Stimulated activated effector memory CD8-positive, alpha-beta T cell treated with anti-CD3 and anti-CD28 coated beads, Interleukin-12 subunit alpha, Interleukin-12 subunit beta, amount 100 ng/mL, for 72 hours (primary cell): Measurements from ENCODE around the gene CASP12.
A peak's percentile ranks its signal among the peaks of the same experiment; 100 is the strongest.
"Not testable (repeated sequence)": the region's sequence is repeated elsewhere in the genome, so short reads cannot be mapped to it uniquely, and the experiment has no call there.

Source experiments
- ATAC-seq: fragments of 150-1000 bp; cut with Tn5 transposase; 2 replicates; pipeline ENCODE4 v1.10.0; 2021
- DNase-seq, 2 donors: peaks; one replicate each; pipeline ENCODE4 v3.0.0; 2021 to 2022; ENCODE audit warnings: low spot score in 2 of 2
- H3K27ac Mint-ChIP-seq: one replicate; pipeline ENCODE4 v1.8.0; 2022; ENCODE audit warnings: mild to moderate bottlenecking, mixed read lengths
- H3K36me3 Mint-ChIP-seq: one replicate; pipeline ENCODE4 v1.8.0; 2022; ENCODE audit warnings: mild to moderate bottlenecking, mixed read lengths
- H3K4me1 Mint-ChIP-seq: one replicate; pipeline ENCODE4 v1.8.0; 2022; ENCODE audit warnings: mixed read lengths
- H3K4me3 Mint-ChIP-seq: one replicate; pipeline ENCODE4 v1.8.0; 2022; ENCODE audit warnings: mild to moderate bottlenecking, mixed read lengths
- H3K9me3 Mint-ChIP-seq: one replicate; pipeline ENCODE4 v1.8.0; 2022; ENCODE audit warnings: mixed read lengths

The CASP12 gene

DNA sequence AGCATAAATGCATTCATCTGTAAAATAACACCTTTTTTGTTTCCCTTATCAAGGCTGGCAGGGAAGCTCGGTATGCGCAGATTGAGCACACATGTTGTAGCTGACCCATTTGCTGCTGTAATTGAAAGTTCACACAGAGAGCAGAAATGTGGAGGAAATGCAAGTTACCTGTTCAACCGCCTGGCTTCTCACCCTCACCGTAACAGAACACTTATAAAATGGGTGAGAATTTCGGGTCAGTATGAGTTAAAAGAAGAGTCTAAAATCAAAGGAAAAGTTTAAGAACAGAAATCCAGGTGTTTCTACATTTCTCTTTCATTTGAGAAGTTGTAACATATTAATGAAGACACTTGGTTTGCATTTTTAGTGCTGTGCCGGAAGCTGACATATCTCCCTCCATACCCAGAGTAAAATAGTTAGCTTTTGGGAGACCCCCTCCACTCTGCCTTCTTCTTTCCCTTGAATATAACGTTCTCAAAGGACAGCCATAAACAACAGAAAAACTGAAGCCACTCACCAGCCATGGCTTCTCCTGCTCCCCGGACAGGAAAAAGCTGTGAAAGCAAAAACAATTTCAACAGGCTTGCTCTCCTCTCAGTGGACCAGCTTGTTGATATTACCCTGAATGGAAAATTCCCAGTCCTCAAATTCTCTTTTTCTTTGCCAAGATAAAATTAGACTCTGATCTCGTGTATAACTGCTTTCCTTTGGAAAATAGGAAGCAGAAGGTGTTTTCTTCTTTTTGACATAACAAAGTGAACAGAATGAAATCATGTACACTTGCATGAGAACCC is at the start of gene CASP12:
CASP12 (minus strand) TSS at position 570 of the 794 bp plus-strand sequence.
- Mint-ChIP-seq H3K4me3 (peak within 1 kb of the TSS; percentile 62), H3K4me1 (peaks cover 22% of the 10 kb centered on the region), H3K36me3 (no peaks in the 10 kb centered on the region), H3K27ac (peak within 1 kb of the TSS; percentile 86), H3K9me3 (no peaks in the 10 kb centered on the region)
- ATAC-seq (peak; percentile 77), DNase-seq (no peak)

DNA sequence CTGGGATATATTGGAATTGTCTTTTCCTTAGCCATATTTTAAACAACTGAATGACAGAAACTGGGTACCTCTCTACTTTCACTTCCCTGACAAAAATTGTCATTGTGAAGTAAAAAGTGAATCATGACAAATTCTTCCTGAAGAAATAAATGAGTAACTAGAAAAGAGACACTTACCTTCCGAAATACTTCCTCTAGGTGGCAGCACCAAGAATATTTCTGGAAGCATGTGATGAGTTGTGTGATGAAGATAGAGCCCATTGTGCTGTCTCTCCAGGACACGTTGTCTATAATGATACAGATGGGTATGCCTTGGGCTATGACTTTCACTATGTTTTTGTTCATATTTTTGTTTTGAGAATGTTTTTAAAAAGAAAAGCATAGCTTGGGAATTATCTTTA is 48.6 kb upstream of the CASP12 start:
- no peak for DNase-seq
- Mint-ChIP-seq H3K27ac (no peak overlapping the region), H3K36me3 (peaks cover 100% of the 10 kb centered on the region), H3K4me3 (no peak overlapping the region), H3K4me1 (peaks cover 18% of the 10 kb centered on the region), H3K9me3 (no peaks in the 10 kb centered on the region)
- ATAC-seq, result peak; percentile 91

DNA sequence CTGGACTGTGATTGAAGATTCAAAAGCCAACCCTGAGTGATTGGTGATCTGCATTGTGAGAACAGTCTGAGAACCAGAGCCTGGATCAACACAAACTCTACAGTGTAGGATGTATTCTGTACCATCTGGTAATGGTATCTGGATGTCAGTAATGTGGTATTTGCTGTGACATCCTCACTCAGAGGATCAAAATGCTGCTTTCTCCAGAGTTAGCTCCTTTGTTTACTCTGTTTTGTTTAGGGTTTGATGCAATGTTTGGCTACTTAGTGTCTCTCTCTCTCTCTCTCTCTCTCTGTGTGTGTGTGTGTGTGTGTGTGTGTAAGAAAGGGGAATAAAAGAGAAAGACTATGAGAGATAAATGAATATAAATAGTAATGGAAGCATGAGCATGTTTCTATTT is 45.8 kb upstream of the CASP12 start:
- H3K27ac Mint-ChIP-seq, result no peak overlapping the region

DNA sequence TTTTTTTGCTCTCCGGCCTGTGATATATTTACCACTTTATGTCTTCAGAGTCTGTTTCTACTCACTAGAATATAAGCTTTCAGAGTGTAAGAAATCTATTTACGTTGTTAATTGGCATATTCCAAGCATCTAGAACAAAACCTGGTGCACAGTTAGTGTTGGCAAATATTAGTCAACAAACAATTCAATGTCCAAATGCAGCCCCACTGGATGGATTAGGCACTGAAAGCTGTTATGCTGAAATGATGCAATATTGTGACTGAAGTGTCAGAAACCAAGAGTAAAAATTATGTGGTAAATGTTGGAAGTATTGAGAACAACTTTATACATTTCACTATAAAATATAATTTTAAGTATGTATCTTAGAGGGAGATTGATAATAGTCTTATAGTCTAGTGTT is 45.3 kb upstream of the CASP12 start:
- H3K9me3 Mint-ChIP-seq, result no peaks in the 10 kb centered on the region
- H3K27ac Mint-ChIP-seq, result no peak overlapping the region
- no peak overlapping the region for H3K4me3 Mint-ChIP-seq
- H3K4me1 Mint-ChIP-seq, result peaks cover 14% of the 10 kb centered on the region
- ATAC-seq (no peak), DNase-seq (no peak)
- peaks cover 67% of the 10 kb centered on the region for H3K36me3 Mint-ChIP-seq

More for the DNA sequence above, 45.8 kb upstream of the CASP12 start:
- ATAC-seq (no peak), DNase-seq (no peak)
- peaks cover 14% of the 10 kb centered on the region for H3K4me1 Mint-ChIP-seq
- H3K36me3 Mint-ChIP-seq, result peaks cover 72% of the 10 kb centered on the region
- no peaks in the 10 kb centered on the region for H3K9me3 Mint-ChIP-seq
- H3K4me3 Mint-ChIP-seq, result no peak overlapping the region

DNA sequence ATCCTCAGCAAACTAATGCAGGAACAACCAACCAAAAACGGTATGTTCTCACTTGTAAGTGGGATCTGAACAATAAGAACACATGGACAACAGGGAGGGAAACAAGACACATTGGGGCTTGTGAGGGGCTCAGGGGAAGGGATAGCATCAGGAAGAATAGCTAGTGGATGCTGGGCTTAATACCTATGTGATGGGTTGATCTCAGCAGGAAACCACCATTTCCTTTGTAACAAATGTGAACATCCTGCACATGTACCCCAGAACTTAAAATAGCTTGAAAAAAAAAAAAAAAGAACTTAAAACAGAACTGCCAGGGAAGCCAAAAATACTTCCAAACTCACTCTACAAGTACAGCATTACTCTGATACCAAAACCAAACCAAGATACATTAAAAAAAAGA is 36.3 kb upstream of the CASP12 start:
- no peak for DNase-seq
- peaks cover 11% of the 10 kb centered on the region for H3K9me3 Mint-ChIP-seq
- peak overlapping the region; percentile 38 for H3K27ac Mint-ChIP-seq
- H3K4me1 Mint-ChIP-seq, result peaks cover 17% of the 10 kb centered on the region
- no peaks in the 10 kb centered on the region for H3K36me3 Mint-ChIP-seq
- H3K4me3 Mint-ChIP-seq, result peak overlapping the region; percentile 37
- no peak for ATAC-seq

DNA sequence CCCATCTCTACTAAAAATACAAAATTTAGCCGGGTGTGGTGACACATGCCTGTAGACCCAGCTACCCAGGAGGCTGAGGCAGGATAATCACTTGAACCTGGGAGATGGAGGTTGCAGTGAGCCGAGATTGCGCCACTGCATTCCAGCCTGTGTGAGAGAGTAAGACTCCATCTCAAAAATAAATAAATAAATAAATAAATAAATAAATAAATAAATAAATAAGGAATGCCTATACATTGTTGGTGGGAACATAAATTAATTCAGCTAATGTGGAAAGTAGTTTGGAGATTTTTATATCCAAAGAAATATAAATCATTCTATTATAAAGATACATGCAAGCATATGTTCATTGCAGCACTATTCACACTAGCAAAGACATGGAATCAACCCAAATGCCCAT is 35.8 kb upstream of the CASP12 start:
- Mint-ChIP-seq H3K4me1 (peaks cover 17% of the 10 kb centered on the region), H3K27ac (peak overlapping the region; percentile 38), H3K4me3 (peak overlapping the region; percentile 37), H3K9me3 (peaks cover 12% of the 10 kb centered on the region)
- H3K36me3 Mint-ChIP-seq, ATAC-seq, DNase-seq: not testable (repeated sequence)

DNA sequence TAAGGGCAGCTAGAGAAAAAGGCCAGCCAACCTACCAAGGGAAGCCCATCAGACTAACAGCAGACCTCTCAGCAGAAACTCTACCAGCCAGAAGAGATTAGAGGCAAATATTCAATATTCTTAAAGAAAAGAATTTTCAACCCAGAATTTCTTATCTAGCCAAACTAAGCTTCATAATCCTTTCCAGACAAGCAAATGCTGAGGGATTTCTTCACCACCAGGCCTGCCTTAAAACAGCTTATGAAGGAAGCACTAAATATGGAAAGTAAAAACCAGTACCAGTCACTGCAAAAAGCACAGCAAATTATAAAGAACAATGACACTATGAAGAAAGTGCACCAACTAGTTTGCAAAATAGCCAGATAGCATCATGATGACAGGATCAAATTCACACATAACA is 30.6 kb upstream of the CASP12 start:
- Mint-ChIP-seq H3K4me1 (no peaks in the 10 kb centered on the region), H3K27ac (no peak overlapping the region), H3K4me3 (no peak overlapping the region), H3K9me3 (peaks cover 19% of the 10 kb centered on the region), H3K36me3 (no peaks in the 10 kb centered on the region)
- ATAC-seq (no peak), DNase-seq (no peak)

DNA sequence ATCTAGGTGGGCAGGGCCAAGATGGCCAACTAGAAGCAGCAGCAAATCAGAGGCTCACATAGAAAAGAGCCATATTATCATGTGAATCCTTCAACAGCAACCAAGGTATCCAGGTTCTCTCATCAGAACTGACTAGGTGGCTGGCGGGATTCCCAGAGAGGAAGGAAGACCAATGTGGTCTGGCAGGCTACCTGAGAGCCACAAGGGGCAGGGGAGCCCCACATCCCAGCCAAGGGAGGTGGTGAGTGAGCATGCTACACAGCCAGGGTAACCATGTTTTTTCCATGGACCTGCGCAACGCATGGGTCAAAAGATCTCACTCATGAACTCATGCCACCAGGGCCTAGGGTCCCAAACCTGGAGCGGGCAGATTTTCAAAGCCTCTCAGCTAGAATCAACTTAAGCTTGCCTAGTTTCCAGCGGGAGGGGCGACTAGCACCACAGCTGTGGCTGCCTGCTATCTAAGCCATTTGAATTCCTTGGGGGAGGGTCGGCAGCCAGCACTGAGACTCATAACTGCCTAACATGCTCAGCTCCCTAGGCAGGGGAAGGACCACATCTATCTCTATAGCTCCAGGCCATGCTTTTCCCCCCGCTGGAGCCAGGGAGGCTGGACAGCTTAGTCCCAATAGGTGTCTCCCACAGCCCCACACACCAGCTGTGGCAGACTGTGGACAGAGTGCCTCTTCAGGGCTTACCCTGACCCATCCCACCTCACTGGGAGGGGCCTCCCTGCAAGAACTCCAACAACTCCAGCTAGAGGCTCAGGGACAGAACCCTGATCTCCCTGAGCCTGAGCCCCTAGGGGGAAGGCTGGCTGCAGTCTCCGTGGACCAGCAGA is 28.7 kb upstream of the CASP12 start:
- DNase-seq, result no peak
- ATAC-seq, result no peak
- no peaks in the 10 kb centered on the region for H3K4me1 Mint-ChIP-seq
- H3K9me3 Mint-ChIP-seq, result peaks cover 19% of the 10 kb centered on the region
- no peaks in the 10 kb centered on the region for H3K36me3 Mint-ChIP-seq
- H3K4me3 Mint-ChIP-seq, result no peak overlapping the region
- no peak overlapping the region for H3K27ac Mint-ChIP-seq

DNA sequence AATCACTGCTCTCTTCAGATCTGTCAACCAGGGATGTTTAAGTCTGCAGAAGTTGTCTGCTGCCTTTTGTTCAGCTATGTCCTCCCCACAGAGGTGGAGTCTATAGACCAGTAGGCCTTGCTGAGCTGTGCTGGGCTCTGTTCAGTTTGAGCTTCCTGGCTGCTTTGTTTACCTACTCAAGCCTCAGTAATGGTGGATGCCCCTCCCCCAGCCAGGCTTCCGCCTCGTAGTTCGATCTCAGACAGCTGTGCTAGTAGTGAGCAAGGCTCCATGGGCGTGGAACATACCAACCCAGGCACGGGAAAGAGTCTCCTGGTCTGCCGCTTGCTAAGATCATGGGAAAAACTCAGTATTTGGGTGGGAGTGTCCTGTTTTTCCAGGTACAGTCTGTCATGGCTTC is 27.6 kb upstream of the CASP12 start:
- Mint-ChIP-seq H3K4me1 (no peaks in the 10 kb centered on the region), H3K4me3 (no peak overlapping the region), H3K9me3 (peaks cover 19% of the 10 kb centered on the region), H3K27ac (no peak overlapping the region), H3K36me3 (no peaks in the 10 kb centered on the region)
- ATAC-seq (no peak), DNase-seq (no peak)

DNA sequence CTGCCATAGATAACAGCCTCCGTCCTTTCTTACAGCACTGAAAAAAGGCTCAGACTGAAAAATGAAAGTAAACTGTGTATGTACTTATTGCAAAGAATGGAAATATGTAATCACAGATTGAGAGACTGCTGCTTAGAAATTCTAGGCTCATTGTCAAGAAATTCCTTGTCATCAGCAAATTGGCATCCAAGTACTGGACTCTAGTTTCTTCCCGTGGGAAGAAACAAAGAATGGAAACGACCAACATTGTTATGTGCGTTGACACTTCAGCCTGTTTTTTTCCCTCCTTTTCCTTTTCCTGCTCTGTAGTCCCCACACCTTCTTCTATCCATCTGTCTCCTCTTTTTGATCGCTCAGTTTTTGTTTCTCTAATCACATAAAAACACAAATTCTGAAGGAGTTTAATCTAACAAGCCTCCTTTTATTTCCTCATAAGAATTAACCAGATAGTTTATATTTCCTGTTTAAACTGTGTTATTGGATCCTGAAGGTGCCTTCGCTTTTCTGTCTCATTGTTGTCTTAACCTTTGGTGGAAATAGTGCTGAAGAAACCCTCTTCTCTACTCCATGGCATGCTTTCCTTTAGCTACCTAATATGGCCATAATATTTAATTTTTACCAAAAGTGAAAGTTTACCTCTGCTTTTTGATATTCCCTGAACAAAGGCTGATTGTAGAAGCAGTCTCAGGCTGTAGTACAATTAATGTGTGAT is 20.0 kb upstream of the CASP12 start:
- Mint-ChIP-seq H3K4me1 (peaks cover 52% of the 10 kb centered on the region), H3K9me3 (peaks cover 3% of the 10 kb centered on the region), H3K27ac (peak overlapping the region; percentile 89), H3K4me3 (peak overlapping the region; percentile 73), H3K36me3 (no peaks in the 10 kb centered on the region)
- no peak for DNase-seq
- peak; percentile 87 for ATAC-seq

DNA sequence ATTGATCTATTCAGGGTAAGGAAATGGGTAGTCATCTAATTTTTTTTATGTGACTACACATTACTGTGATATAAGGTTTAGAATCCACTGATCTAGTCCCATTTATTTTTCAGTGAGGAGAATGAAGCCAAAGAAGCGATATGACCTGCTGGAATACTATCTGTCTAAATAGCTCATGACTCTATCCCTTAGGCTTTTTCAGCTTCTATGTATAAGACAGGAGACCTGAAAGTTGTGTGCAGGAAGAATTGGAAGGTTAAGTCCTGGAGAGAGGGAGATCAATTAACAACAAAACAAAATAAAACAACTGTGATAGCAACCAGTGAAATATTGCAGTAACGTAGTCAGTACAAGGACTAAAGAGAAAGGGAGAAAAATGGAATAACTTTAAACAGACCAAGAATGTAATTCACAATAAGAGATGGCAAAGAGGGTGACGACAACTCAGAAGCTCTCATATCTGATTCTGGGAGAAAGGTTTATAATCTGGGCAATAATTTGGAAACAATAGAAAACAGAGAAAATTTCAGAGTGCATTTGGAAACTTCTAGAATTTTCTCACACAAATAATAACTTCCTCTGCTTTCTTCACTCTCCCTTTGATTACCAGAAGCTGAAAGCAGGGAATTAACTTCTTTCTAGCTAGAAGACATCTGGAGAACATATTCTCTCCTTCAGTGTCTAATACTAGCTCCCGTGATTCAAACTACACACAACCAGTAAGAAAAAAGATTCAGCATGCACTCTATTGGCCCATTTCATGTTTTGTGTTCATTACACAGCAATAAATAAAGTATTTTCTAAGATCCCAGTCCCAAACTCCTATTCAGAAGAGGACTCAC is 19.2 kb upstream of the CASP12 start:
- ATAC-seq (peak; percentile 56), DNase-seq (no peak)
- Mint-ChIP-seq H3K4me1 (peaks cover 60% of the 10 kb centered on the region), H3K36me3 (no peaks in the 10 kb centered on the region), H3K27ac (peak overlapping the region; percentile 89), H3K9me3 (no peaks in the 10 kb centered on the region), H3K4me3 (peak overlapping the region; percentile 73)

DNA sequence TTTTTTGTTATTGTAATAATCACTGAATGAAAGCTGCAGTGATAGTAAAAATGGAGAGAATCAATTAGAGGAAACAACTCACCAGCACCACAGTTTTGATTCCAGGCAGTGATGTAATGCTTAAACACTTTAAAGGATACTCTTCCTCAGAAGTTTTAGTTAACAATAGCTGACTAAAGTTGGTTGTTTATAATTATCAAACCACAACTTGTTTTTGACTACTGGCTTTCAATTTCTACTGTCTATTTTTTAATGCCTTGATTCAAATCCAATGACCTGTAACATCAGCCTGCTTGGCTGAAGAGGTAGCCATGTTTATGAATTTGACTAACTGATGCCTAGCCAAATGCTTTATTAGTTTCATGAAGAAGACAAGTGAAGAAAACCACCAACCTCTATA is 18.2 kb upstream of the CASP12 start:
- ATAC-seq (peak; percentile 44), DNase-seq (no peak)
- Mint-ChIP-seq H3K36me3 (no peaks in the 10 kb centered on the region), H3K27ac (peak overlapping the region; percentile 89), H3K4me1 (peaks cover 69% of the 10 kb centered on the region), H3K9me3 (no peaks in the 10 kb centered on the region), H3K4me3 (peak overlapping the region; percentile 73)

DNA sequence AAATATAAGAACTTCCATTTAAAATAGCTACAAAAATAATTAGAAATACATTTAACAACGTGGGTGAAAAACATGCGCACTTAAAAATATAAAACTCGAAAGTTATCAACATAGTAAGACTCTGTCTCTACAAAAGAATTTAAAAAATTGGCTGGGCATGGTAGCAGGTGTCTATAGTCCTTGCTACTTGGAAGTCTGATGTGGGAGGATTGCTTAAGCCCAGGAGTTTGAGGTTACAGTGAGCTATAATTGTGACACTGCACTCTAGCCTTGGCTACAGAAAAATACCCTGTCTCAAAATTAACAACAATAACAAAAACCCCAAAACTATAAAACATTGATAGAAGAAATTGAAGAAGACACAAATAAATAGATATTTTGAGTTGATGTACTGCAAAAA is 13.8 kb upstream of the CASP12 start:
- DNase-seq, result no peak
- Mint-ChIP-seq H3K27ac (no peak overlapping the region), H3K9me3 (no peaks in the 10 kb centered on the region), H3K4me1 (peaks cover 72% of the 10 kb centered on the region), H3K4me3 (no peak overlapping the region), H3K36me3 (no peaks in the 10 kb centered on the region)
- ATAC-seq, result no peak

DNA sequence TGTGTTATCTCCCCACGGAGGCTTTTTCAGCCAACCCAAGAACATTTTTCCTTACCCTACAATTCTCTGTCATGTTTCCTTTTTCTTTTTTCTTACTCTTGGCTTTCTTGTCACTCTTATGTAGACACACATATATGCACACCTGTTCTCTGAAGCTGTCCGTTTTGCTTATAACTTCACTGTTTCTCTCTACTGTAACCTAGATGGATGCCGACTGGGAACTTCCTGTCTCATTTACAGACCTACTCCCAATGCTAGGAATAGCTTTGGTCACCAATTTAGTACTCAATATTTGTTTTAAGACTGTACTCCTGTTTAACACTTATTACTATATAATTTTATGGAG is 9.9 kb upstream of the CASP12 start:
- Mint-ChIP-seq H3K36me3 (no peaks in the 10 kb centered on the region), H3K27ac (peak overlapping the region; percentile 0), H3K9me3 (no peaks in the 10 kb centered on the region), H3K4me1 (peaks cover 40% of the 10 kb centered on the region), H3K4me3 (peak overlapping the region; percentile 1)
- ATAC-seq (peak; percentile 2), DNase-seq (no peak)
